ENCODE results near the gene COL10A1. TPM values are rescaled to one million over a fixed set of nuclear protein-coding genes. Genes with fewer than 3 reads are reported as not detected.
A peak's percentile ranks its signal among the peaks of the same experiment; 100 is the strongest.

Gene COL10A1
- total and polyA plus RNA-seq, 10 of the 15 experiments (the other 5 are each of a cell fraction or from before 2014, with no cell fraction given) = 0.02 to 0.33 (median 0.06) TPM; not detected in 5

DNA sequence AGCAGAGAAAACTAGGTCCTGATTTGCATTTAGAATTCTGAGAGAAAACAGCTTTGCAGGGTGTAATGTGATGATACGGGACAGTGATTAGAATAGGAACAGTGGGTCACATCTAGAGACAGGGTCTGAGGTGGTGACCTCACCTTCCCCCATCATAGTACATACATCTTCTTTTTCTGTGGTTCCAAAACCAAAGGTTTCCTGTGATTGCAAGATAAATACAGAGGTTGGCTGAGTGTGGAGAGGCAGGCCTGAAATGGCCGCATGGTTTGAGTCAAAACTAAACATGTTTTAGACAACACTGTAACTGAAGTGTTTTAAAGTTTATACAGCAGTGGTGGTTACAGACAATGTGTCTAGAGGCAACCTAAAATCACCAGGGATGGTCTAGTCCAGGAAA, 35.7 kb downstream of the COL10A1 start (continued):
- TF ChIP-seq FOXK2 (IDR thresholded peaks at IDR 0.05) (no peak), NFYA (IDR thresholded peaks at IDR 0.05; ENCODE audit: borderline replicate concordance, low read depth, low read length) (no peak)

DNA sequence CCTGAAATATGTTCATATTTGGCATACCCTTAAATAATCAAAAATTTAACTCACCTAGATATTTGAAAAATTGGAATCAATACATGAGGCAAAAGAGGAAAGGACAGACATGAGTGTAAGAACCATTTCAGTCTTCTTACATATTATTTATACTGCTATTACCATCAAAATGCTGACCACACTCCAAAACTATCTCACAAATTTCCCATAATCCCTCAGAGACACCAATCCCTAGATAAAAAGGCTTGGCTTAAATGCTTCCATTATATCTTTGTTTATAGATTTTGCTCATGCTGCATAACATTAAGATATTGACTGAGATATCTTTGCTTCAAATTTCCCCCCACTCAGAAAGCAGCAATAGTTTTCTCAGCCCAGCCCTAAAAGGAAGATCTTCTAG, 37.0 kb downstream of the COL10A1 start:
- BruUV-seq (replicated peaks) = no TSS peak
- Histone ChIP-seq H4K20me1 (ENCODE audit: control insufficient read depth, insufficient read depth) (no peaks in the 10 kb centered on the region), H3K4me3 (no peak overlapping the region), H3K4me1 (ENCODE audit: control insufficient read depth, insufficient read depth, low read length) (peaks cover 57% of the 10 kb centered on the region), H3K36me3 (ENCODE audit: control insufficient read depth in 2 of 2, insufficient read depth in 2 of 2, low read length in 1 of 2) (peaks cover 0 to 3% of the 10 kb centered on the region in 2 experiments; a peak in 1 of 4 replicates), H3K9ac (ENCODE audit: control insufficient read depth, insufficient read depth, low read length) (peak overlapping the region; percentile 34; the same call in 1 of the 2 replicates), H3K9me3 (replicated peaks; ENCODE audit: control insufficient read depth, insufficient read depth, low read length) (peaks cover 18% of the 10 kb centered on the region), H2AFZ (ENCODE audit: control insufficient read depth, low read depth, low read length) (peak overlapping the region; percentile 16; the same call in 1 of the 2 replicates), H3K27me3 (replicated peaks in 1 of 2; ENCODE audit: control insufficient read depth in 2 of 2, insufficient read depth in 2 of 2, low read length in 1 of 2) (no peaks in the 10 kb centered on the region), H3K4me2 (ENCODE audit: control insufficient read depth, insufficient read depth) (peak overlapping the region; percentile 72), H3K27ac (ENCODE audit: control insufficient read depth, insufficient read depth) (peak overlapping the region; percentile 98), H3K79me2 (ENCODE audit: control insufficient read depth, insufficient read depth, low read length) (peaks cover 4% of the 10 kb centered on the region)
- ChIA-PET CTCF (interaction anchor here (1.0 to 6.1 kb wide), 7 partner anchors 8 to 80 kb away, joined by 3 to 63 read pairs (median 26); partner anchors contain the start of gene FRK), POLR2A (interaction anchor here (0.9 to 4.3 kb wide), 8 partner anchors 8 to 80 kb away, joined by 4 to 29 read pairs (median 6); partner anchors contain the start of gene NT5DC1), SMC1A (ENCODE audit: uncharacterized antibody, unreplicated experiment) (interaction anchor here (1.4 to 6.0 kb wide), 12 partner anchors 9 to 85 kb away, joined by 3 to 101 read pairs (median 32); partner anchors contain the start of genes FRK and NT5DC1), RAD21 (ENCODE audit: unreplicated experiment) (interaction anchor here (0.7 to 6.1 kb wide), 8 partner anchors 8 to 1271 kb away, joined by 3 to 61 read pairs (median 24); partner anchors contain the start of genes FRK and NT5DC1)
- in situ Hi-C loops (cut with MboI) (no loop called here), intact Hi-C loops (cut with micrococcal nuclease; ENCODE audit: unreplicated experiment) (no loop called here)
- FAIRE-seq (no peak), DNase-seq (ENCODE audit: low read depth, low spot score) (no peak), ATAC-seq (no peak)
- TF ChIP-seq PAX5 (IDR thresholded peaks at IDR 0.05; ENCODE audit: borderline replicate concordance, low read depth, low read length) = no peak
- TF ChIP-seq HDAC6 (IDR thresholded peaks at IDR 0.05; ENCODE audit: unreplicated experiment) = no peak
